Hepatocyte (in vitro differentiated cells): Measurements from ENCODE around the gene NECAB2. TPM values are rescaled to one million over a fixed set of nuclear protein-coding genes. Genes with fewer than 3 reads are reported as not detected.

Experiments used
- DNase-seq: peaks from one replicate; pipeline ENCODE4 v3.0.0-alpha.2; 2016; ENCODE audit warnings: low spot score
- H2AFZ ChIP-seq: fragments of 200-600 bp; sonication (generic); 2 replicates; pipeline ENCODE4 v1.6.0; 2016; ENCODE audit warnings: antibody characterized with exemption, mild to moderate bottlenecking
- H3K27ac ChIP-seq: fragments of 200-600 bp; sonication (generic); 2 replicates; pipeline ENCODE4 v1.5.1; 2016; ENCODE audit warnings: mild to moderate bottlenecking
- H3K27me3 ChIP-seq: fragments of 200-600 bp; sonication (generic); 2 replicates; pipeline ENCODE4 v1.6.1; 2016
- H3K36me3 ChIP-seq: fragments of 200-600 bp; sonication (generic); replicated peaks from 2 replicates; pipeline ENCODE4 v1.5.1; 2016; ENCODE audit warnings: low read depth; ENCODE audit not compliant: insufficient read depth
- H3K4me1 ChIP-seq: fragments of 200-600 bp; sonication (generic); 2 replicates; pipeline ENCODE4 v1.5.1; 2016; ENCODE audit warnings: mild to moderate bottlenecking, moderate library complexity; ENCODE audit not compliant: insufficient read depth
- H3K4me2 ChIP-seq: fragments of 200-600 bp; sonication (generic); 2 replicates; pipeline ENCODE4 v1.6.0; 2016
- H3K4me3 ChIP-seq: fragments of 200-600 bp; sonication (generic); 2 replicates; pipeline ENCODE4 v1.5.1; 2016; ENCODE audit warnings: mild to moderate bottlenecking
- H3K79me2 ChIP-seq: fragments of 200-600 bp; sonication (generic); 2 replicates; pipeline ENCODE4 v1.6.0; 2017; ENCODE audit warnings: mild to moderate bottlenecking
- H3K9me2 ChIP-seq: fragments of 200-600 bp; sonication (generic); replicated peaks from 2 replicates; pipeline ENCODE4 v1.6.0; 2017; ENCODE audit warnings: mild to moderate bottlenecking; ENCODE audit not compliant: insufficient read depth
- H3K9me3 ChIP-seq: fragments of 200-600 bp; sonication (generic); 2 replicates; pipeline ENCODE4 v1.5.1; 2016; ENCODE audit warnings: low read depth, mild to moderate bottlenecking
- H4K20me1 ChIP-seq: fragments of 200-600 bp; sonication (generic); 2 replicates; pipeline ENCODE4 v1.6.0; 2016; ENCODE audit warnings: mild to moderate bottlenecking; ENCODE audit not compliant: insufficient read depth, poor library complexity, severe bottlenecking
- EZH2 ChIP-seq: fragments of 200-600 bp; sonication (generic); IDR thresholded peaks from 2 replicates; pipeline ENCODE4 v1.6.1; 2016; ENCODE audit warnings: antibody characterized with exemption, mild to moderate bottlenecking, borderline replicate concordance
- EZH2phosphoT487 ChIP-seq: fragments of 200-600 bp; sonication (generic); IDR thresholded peaks from one replicate; pipeline ENCODE4 v1.6.1; 2018; ENCODE audit warnings: antibody characterized with exemption, mild to moderate bottlenecking, low read depth, moderate library complexity; ENCODE audit not compliant: unreplicated experiment, severe bottlenecking
- WGBS: methylation state at CpG from one replicate; pipeline ENCODE4 v1.1.6; 2016; ENCODE audit warnings: low lambda C conversion rate; ENCODE audit errors: missing lambda C conversion rate; 5-methylcytosine and 5-hydroxymethylcytosine counted together
- polyA plus RNA-seq: library from polyadenylated mRNA; unstranded; fragments of >200 nt; fragmentation: Nextera tagmentation; extraction: Ambion mirVana; gene quantifications from 2 replicates; pipeline ENCODE4 v1.2.1, GENCODE V29; 2016
- total RNA-seq: library from RNA; depleted of rRNA; stranded (reverse); fragments of >200 nt; gene quantifications from 2 replicates; pipeline ENCODE4 v1.2.3, GENCODE V29; 2014
- TF ChIP-seq, protein P1 (sequence below): fragments of 200-600 bp; sonication (generic); IDR thresholded peaks from 2 replicates; pipeline ENCODE4 v1.5.1; 2016; ENCODE audit warnings: antibody characterized with exemption, mild to moderate bottlenecking; ENCODE audit not compliant: poor library complexity

The NECAB2 gene
- total and polyA plus RNA-seq, 2 experiments from 2014 or later, result 1.1 TPM; not detected in 1

DNA sequence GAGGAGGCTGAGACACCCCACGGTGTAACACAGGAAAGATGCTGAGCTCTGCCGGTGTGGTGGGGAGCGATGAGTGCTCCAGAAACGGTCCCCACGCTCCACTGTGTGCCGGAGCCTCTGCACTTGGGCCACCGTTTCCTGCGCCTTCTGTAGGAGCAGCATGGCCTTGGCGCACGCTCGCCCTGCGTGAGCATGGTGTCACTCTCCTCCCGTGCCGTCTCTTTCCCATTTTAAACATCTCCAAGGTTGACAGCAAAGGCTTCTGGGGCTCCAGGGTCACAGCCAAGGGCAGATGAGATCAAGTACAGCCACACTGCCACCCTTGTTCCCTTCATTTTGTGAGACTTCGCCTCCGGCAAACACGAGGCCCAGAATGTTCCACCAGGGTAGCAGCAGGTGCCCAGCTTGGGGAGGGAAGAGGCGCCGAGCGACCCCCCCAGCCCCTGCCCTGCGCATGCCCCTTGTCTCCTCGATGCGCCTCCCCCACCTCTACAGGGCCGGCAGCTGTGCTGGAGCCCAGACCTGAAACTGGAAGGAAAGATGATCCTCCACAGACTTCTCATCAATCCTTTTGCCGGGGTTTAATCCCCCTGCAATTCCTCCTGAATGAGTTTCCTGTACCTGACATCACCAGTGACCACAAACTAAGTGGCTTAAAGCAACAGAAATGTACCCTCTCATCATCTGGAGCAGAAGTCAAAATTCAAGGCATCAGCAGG is 34.9 kb upstream of the NECAB2 start:
- 90% methylated on average over 23 of the region's 25 CpGs for WGBS
- TF ChIP-seq, protein P1, sequence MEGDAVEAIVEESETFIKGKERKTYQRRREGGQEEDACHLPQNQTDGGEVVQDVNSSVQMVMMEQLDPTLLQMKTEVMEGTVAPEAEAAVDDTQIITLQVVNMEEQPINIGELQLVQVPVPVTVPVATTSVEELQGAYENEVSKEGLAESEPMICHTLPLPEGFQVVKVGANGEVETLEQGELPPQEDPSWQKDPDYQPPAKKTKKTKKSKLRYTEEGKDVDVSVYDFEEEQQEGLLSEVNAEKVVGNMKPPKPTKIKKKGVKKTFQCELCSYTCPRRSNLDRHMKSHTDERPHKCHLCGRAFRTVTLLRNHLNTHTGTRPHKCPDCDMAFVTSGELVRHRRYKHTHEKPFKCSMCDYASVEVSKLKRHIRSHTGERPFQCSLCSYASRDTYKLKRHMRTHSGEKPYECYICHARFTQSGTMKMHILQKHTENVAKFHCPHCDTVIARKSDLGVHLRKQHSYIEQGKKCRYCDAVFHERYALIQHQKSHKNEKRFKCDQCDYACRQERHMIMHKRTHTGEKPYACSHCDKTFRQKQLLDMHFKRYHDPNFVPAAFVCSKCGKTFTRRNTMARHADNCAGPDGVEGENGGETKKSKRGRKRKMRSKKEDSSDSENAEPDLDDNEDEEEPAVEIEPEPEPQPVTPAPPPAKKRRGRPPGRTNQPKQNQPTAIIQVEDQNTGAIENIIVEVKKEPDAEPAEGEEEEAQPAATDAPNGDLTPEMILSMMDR, result no peak
- TF ChIP-seq EZH2phosphoT487, result no peak
- no peak for TF ChIP-seq EZH2
- Histone ChIP-seq H3K79me2 (no peaks in the 10 kb centered on the region), H3K4me2 (no peak overlapping the region), H3K27me3 (no peaks in the 10 kb centered on the region), H3K4me1 (peaks cover 2% of the 10 kb centered on the region), H3K4me3 (no peak overlapping the region), H3K36me3 (no peaks in the 10 kb centered on the region), H2AFZ (no peak overlapping the region), H3K27ac (no peak overlapping the region), H3K9me3 (no peaks in the 10 kb centered on the region), H3K9me2 (no peaks in the 10 kb centered on the region), H4K20me1 (no peaks in the 10 kb centered on the region)
- no peak for DNase-seq

DNA sequence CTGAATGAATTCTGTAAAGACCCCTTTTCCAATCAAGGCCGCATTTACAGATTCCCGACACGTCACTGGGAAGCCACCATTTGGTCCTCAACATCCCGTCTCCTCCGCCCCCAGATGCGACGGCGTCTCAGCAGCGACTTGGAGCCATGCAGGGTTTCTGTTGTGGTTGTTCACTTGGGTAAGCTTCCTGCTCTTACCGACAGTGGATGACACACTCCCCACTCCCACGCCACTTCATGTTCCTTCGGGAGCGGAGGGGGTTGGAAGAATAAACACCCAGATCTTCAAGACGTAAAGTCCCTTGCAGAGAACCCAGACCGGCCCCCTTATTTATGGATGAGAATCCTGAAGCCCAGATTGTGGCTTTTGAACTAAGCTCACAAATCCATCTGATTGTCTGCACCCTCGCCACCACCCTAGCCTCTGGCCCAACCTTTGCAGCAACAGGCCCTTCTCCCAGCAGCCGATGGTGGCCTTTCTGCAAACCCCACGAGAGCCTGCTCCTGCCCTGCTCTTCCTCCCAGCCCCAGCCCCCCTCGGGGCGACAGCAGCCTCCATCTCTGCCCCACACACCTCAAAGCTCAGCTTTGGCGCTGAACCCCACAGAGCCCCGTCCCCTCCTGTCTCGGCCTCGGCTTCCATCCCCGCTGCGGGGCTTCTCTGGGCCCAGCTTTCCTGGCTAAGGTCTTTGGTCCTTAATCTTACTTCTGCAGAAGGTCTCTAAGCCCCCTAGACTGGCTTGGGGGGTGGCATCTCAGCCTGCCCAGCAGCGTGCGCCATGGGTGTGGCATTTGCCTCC is 34.0 kb upstream of the NECAB2 start:
- WGBS, result 83% methylated on average over 28 of the region's 28 CpGs
- Histone ChIP-seq H3K27ac (no peak overlapping the region), H3K4me3 (no peak overlapping the region), H3K4me2 (no peak overlapping the region), H3K79me2 (no peaks in the 10 kb centered on the region), H3K4me1 (no peaks in the 10 kb centered on the region), H3K36me3 (no peaks in the 10 kb centered on the region), H3K27me3 (no peaks in the 10 kb centered on the region), H3K9me3 (no peaks in the 10 kb centered on the region), H3K9me2 (no peaks in the 10 kb centered on the region), H4K20me1 (no peaks in the 10 kb centered on the region), H2AFZ (no peak overlapping the region)
- no peak for DNase-seq
- TF ChIP-seq, protein P1, result no peak
- TF ChIP-seq EZH2 (no peak), EZH2phosphoT487 (no peak)

DNA sequence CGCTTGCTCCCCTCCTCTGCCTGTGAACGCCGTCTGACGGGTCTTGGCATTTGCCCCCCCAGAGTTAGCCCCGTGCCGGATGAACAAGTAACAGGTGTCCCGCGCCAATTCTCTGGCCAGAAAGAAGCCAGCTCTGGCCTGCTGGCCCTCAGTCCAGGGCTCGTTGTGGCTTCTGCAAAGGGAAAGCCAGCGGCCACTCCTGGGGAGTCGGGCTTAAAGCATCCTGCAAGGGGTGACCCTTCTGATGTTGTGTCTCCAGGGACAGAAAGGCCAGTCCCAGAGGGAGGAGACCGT is 33.4 kb upstream of the NECAB2 start:
- Histone ChIP-seq H4K20me1 (no peaks in the 10 kb centered on the region), H3K4me3 (no peak overlapping the region), H3K27ac (no peak overlapping the region), H3K79me2 (no peaks in the 10 kb centered on the region), H3K4me1 (no peaks in the 10 kb centered on the region), H3K4me2 (no peak overlapping the region), H3K9me2 (no peaks in the 10 kb centered on the region), H2AFZ (no peak overlapping the region), H3K9me3 (no peaks in the 10 kb centered on the region), H3K27me3 (no peaks in the 10 kb centered on the region), H3K36me3 (no peaks in the 10 kb centered on the region)
- WGBS, result 89% methylated on average over 12 of the region's 12 CpGs
- TF ChIP-seq EZH2 (no peak), EZH2phosphoT487 (no peak)
- TF ChIP-seq, protein P1, result no peak
- DNase-seq, result no peak
